Astrocyte of the cerebellum (primary cell): ENCODE measurements around the gene THADA.

Experiments
- DNase-seq: peaks from one replicate; pipeline ENCODE4 v3.0.0-alpha.2; 2011; ENCODE audit warnings: low read depth
- H3K4me3 ChIP-seq: 2 replicates; pipeline ENCODE4 v1.5.1; 2011; ENCODE audit warnings: mild to moderate bottlenecking, low read depth, low read length, moderate library complexity
- in situ Hi-C: cut with HindIII; loops from 2 replicates; pipeline ENCODE4 v1.10.0; 2017; ENCODE audit warnings: low sequenced_read_pairs
- TF ChIP-seq, protein P1 (sequence below): IDR thresholded peaks from 2 replicates; pipeline ENCODE4 v1.5.1; 2012; ENCODE audit warnings: low read length, low read depth, moderate library complexity, mild to moderate bottlenecking; ENCODE audit errors: missing control alignments

The THADA gene

GRCh38 chr2:43238813-43239212, 357.0 kb downstream of the THADA start:
- H3K4me3 ChIP-seq = no peak overlapping the region
- no peak for DNase-seq
- in situ Hi-C loops = no loop called here

GRCh38 chr2:43238176-43238575, 357.7 kb downstream of the THADA start:
- H3K4me3 ChIP-seq = no peak overlapping the region
- in situ Hi-C loops = no loop called here
- DNase-seq = no peak
- TF ChIP-seq, protein P1, sequence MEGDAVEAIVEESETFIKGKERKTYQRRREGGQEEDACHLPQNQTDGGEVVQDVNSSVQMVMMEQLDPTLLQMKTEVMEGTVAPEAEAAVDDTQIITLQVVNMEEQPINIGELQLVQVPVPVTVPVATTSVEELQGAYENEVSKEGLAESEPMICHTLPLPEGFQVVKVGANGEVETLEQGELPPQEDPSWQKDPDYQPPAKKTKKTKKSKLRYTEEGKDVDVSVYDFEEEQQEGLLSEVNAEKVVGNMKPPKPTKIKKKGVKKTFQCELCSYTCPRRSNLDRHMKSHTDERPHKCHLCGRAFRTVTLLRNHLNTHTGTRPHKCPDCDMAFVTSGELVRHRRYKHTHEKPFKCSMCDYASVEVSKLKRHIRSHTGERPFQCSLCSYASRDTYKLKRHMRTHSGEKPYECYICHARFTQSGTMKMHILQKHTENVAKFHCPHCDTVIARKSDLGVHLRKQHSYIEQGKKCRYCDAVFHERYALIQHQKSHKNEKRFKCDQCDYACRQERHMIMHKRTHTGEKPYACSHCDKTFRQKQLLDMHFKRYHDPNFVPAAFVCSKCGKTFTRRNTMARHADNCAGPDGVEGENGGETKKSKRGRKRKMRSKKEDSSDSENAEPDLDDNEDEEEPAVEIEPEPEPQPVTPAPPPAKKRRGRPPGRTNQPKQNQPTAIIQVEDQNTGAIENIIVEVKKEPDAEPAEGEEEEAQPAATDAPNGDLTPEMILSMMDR = no peak

More at GRCh38 chr2:43238813-43239212, 357.0 kb downstream of the THADA start:
- TF ChIP-seq, protein P1 = no peak

GRCh38 chr2:43233218-43234212, 362.3 kb downstream of the THADA start:
- TF ChIP-seq, protein P1 = no peak
- in situ Hi-C loops = no loop called here
- H3K4me3 ChIP-seq = no peak overlapping the region
- DNase-seq = no peak

DNA sequence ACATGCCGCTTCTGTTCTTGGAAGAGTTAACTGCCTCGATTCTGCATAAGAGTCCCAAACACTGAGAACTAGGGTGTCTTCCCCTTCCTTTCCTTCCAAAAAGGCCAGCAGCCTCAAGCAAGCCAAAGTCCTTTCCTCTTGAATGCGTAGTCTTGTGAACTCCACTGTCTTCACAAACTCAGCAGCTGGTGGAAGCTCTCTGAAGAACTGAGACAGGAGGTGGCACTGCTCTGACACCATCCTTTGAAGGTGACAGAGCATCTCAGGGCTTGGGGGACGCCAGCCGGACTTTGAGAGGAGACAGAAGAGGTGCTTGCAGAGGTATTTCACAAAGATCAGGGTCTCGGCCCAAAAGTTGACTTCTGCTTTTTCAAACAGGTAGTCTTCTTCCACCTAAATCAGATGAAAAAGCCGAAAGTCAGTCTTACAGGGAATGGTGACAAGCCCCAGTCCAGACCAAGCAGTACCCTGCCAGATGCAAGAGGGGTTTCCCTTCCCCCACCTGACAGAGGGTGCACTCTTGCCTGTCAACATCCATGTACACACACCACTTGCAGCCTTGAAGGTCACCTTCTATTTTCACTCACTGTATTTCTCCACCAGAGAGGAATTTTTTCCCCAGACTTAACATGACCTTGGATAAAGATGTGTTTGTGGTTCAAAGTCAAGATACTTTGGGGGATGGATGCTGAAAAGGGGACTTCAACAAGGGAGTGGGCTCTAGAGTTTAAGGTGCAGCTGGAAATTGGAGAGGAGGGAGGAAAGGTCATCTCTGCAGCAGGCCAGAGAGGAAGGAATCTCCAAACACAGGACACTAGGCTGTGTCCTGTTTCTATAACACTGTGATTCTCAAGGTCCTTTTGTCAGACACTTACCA, 364.6 kb downstream of the THADA start:
- H3K4me3 ChIP-seq = no peak overlapping the region
- in situ Hi-C loops = no loop called here
- TF ChIP-seq, protein P1 = no peak
- no peak for DNase-seq

DNA sequence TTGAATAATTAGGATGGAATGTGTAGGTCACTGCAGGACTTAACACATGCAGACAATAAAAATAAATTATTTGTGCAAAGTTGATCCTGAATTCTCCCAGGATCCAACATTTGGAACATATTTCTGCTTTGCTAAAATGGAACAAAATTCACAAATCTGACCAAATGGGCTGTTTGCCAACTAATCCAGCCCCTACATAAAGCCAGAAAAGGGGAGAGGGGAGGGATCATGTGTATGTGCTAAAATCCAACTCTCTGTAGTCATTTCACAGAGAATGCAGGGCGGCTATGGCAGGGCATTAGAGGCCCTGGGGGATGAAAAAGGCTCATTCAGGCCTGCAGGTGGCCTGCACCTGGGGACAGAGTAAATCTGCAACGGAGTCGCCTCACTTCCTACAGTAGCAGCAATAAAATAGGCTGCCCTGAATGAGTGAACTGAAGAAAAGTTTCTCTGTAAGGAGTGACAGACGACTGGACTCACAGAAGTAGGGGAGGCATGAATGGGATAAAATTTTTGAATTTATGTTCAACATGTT, 365.4 kb downstream of the THADA start:
- no peak overlapping the region for H3K4me3 ChIP-seq
- TF ChIP-seq, protein P1 = no peak
- DNase-seq = no peak
- in situ Hi-C loops = no loop called here
